Measurements from ENCODE around the gene ANKH.

DNA sequence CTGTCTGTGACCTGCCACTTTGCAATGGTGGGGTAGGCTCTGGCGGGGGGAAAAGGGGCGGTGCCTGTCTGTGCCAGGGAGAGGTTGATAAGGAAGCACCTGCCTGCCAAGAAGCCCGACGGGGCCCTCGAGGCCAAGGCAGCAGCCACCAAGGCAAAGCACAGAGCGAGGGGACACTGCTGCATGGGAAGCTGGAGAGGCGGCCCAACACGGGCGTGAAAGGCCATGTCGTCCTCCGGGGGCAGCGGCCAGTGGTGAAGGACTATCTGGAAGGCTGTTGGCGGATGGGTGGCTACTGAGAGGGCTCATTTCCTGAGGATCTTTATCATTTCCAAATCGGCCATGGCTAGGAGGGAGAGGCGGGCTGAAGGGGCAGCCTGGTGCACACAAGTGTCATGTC, 140.7 kb downstream of the ANKH start:
- no peak for TF ChIP-seq FOXM1 (IDR thresholded peaks at IDR 0.05; ENCODE audit: borderline replicate concordance, low read depth)
- no peak for TF ChIP-seq EP300 (IDR thresholded peaks at IDR 0.05; ENCODE audit: borderline replicate concordance)
- TF ChIP-seq YY1 (IDR thresholded peaks at IDR 0.05; ENCODE audit: low read depth), result no peak
- TF ChIP-seq TAF1 (IDR thresholded peaks at IDR 0.05; ENCODE audit: low read depth), result no peak
- no peak for TF ChIP-seq EGR1 (IDR thresholded peaks at IDR 0.05)

All from Ishikawa (cell line).